Measurements from ENCODE around the gene GSTT2B.
"Not testable (repeated sequence)": the region's sequence is repeated elsewhere in the genome, so short reads cannot be mapped to it uniquely, and the experiment has no call there.

Gene GSTT2B

DNA sequence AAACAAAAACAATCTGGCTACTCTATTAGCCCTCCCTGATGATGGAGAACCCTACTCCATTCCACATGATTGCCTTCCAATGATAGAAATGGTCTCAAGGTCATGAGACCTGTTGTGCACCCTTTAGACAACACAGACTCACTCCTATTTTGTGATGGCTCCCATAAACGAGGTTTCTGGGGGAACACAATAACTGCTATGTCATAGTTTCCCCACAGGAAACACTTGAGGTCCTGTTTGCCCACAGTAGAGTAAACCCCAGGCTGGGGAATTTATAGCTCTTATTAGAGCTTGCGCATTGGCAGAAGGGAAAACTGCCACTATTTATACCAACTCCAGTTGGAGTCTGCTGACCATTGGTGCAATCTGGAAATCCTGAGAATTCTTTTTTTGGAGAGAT, 38.1 kb downstream of the GSTT2B start:
- no peaks in the 10 kb centered on the region for H4K20me1 ChIP-seq (ENCODE audit: insufficient read depth)
- H3K27ac ChIP-seq = no peak overlapping the region
- no peaks in the 10 kb centered on the region for H3K36me3 ChIP-seq (ENCODE audit: insufficient read depth)
- no peaks in the 10 kb centered on the region for H3K79me2 ChIP-seq (ENCODE audit: insufficient read depth, low read depth)
- H3K4me2 ChIP-seq = no peak overlapping the region
- H3K4me1 ChIP-seq (ENCODE audit: low read depth, poor library complexity, severe bottlenecking) = no peaks in the 10 kb centered on the region
- no peak overlapping the region for H2AFZ ChIP-seq (ENCODE audit: low read depth)
- no peak for TF ChIP-seq CTCF (conservative IDR thresholded peaks at IDR 0.05; ENCODE audit: low read depth, low read length)
- no peaks in the 10 kb centered on the region for H3K27me3 ChIP-seq (ENCODE audit: insufficient read depth, low read depth)
- H3K4me3 ChIP-seq (IDR thresholded peaks at IDR 0.05; ENCODE audit: insufficient read depth, low read depth, low read length) = no peak overlapping the region
- no peak overlapping the region for H3K9ac ChIP-seq

DNA sequence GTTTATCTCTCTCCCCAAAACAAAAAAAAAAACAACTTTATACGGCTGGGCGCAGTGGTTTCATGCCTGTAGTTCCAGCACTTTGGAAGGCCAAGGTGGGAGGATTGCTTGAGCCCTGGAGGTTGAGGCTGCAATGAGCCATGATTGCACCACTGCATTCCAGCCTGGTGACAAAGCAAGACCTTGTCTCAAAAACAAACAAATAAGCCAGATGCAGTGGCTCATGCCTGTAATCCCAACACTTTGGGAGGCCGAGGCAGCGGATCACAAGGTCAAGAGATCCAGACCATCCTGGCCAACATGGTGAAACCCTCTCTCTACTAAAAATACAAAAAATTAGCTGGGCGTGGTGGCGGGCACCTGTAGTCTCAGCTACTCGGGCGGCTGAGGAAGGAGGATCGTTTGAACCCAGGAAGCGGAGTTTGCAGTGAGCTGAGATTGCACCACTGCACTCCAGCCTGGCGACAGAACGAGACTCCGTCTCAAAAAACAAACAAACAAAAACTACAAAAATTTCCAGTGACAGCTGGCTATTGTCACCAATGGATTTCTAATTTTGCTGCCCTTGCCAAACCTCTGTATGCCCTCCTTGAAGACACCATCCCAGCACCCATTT, 39.3 kb downstream of the GSTT2B start:
- H3K4me2 ChIP-seq; H3K36me3 ChIP-seq (ENCODE audit: insufficient read depth); H3K79me2 ChIP-seq (ENCODE audit: insufficient read depth, low read depth); H2AFZ ChIP-seq (ENCODE audit: low read depth); H3K4me3 ChIP-seq (IDR thresholded peaks at IDR 0.05; ENCODE audit: insufficient read depth, low read depth, low read length); H3K27me3 ChIP-seq (ENCODE audit: insufficient read depth, low read depth); H4K20me1 ChIP-seq (ENCODE audit: insufficient read depth); H3K4me1 ChIP-seq (ENCODE audit: low read depth, poor library complexity, severe bottlenecking); H3K9ac ChIP-seq; H3K27ac ChIP-seq: not testable (repeated sequence)

DNA sequence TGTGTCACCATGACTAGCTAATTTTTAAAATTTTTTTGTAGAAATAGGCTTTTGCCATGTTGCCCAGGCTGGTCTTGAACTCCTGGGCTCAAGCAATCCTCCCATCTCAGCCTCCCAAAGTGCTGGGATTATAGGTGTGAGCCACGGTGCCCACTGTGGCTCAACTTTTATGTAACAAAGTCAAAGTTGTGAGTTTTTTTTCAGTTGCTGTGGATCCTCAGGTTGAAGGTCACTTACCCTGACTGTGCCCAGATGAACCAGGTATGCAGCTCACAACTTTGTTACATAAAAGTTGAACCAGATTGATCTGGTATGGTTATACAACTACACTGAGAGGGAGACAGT, 40.8 kb downstream of the GSTT2B start:
- H2AFZ ChIP-seq (ENCODE audit: low read depth); H3K9ac ChIP-seq; H3K27ac ChIP-seq; H3K27me3 ChIP-seq (ENCODE audit: insufficient read depth, low read depth); H3K79me2 ChIP-seq (ENCODE audit: insufficient read depth, low read depth); H3K4me1 ChIP-seq (ENCODE audit: low read depth, poor library complexity, severe bottlenecking); H3K4me2 ChIP-seq; H4K20me1 ChIP-seq (ENCODE audit: insufficient read depth); H3K36me3 ChIP-seq (ENCODE audit: insufficient read depth); H3K4me3 ChIP-seq (IDR thresholded peaks at IDR 0.05; ENCODE audit: insufficient read depth, low read depth, low read length): not testable (repeated sequence)

DNA sequence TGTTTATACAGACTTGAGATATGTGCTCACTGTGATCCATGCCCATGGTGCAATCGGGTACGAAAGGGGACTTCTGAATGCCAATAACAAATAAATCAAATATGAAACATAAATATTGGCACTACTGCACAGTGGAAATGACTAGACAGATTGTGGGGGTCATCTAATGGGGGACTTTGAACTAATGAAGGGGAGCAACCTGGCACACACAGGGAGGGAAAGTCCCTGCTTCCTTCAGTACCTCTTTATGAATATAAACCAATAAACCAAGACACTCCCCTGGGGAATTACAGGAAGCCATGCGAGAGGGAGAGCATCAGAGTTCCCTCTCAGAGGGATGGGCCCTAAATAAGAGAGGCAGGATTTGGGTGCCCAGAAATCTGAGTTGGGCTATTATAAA, 45.7 kb downstream of the GSTT2B start:
- no peak overlapping the region for H3K4me3 ChIP-seq (IDR thresholded peaks at IDR 0.05; ENCODE audit: insufficient read depth, low read depth, low read length)
- no peak overlapping the region for H3K27ac ChIP-seq
- H3K4me2 ChIP-seq = no peak overlapping the region
- no peak overlapping the region for H3K9ac ChIP-seq
- no peak for TF ChIP-seq CTCF (conservative IDR thresholded peaks at IDR 0.05; ENCODE audit: low read depth, low read length)
- H3K27me3 ChIP-seq (ENCODE audit: insufficient read depth, low read depth) = no peaks in the 10 kb centered on the region
- H3K79me2 ChIP-seq (ENCODE audit: insufficient read depth, low read depth) = no peaks in the 10 kb centered on the region
- H3K36me3 ChIP-seq (ENCODE audit: insufficient read depth) = no peaks in the 10 kb centered on the region
- H2AFZ ChIP-seq (ENCODE audit: low read depth) = no peak overlapping the region
- H4K20me1 ChIP-seq (ENCODE audit: insufficient read depth) = no peaks in the 10 kb centered on the region
- H3K4me1 ChIP-seq (ENCODE audit: low read depth, poor library complexity, severe bottlenecking) = peaks cover 14% of the 10 kb centered on the region

DNA sequence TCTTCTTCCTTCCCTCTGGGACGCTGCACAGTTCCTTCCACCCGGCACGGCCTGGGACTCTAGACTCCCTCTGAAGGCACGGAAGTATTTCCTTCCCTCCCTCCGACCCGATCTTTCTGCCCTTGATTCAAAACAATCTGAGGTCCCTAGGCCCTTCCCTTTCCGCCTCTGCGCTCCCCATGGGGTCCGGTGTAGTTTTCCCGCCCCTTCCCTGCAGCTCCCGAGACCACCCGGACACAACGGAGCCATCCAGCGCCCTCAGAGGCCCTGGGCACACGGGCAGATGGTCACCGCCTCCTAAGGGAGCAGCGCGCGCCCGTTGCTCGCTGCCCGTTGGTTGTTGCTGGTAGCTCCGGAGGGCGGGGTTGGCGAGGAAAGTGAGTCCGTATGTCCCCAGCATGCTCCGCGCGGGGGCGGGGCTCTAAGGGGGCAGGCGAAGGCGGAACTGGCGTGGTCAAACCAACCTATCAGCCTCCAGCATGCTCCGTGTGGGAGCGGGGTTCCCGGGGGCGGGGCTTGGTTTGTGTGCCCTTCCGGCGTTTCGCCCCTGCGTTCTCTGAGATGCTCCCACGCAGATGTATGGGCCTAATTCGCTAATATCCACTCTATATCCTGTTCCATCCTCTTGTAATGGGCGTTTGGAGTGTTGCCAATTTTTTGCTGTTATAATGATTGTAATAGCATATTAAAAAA, 47.2 kb downstream of the GSTT2B start:
- TF ChIP-seq CTCF (conservative IDR thresholded peaks at IDR 0.05; ENCODE audit: low read depth, low read length) = no peak
- Histone ChIP-seq H4K20me1 (ENCODE audit: insufficient read depth) (no peaks in the 10 kb centered on the region), H3K79me2 (ENCODE audit: insufficient read depth, low read depth) (no peaks in the 10 kb centered on the region), H3K4me2 (peak overlapping the region; percentile 95), H3K36me3 (ENCODE audit: insufficient read depth) (no peaks in the 10 kb centered on the region), H3K27ac (peak overlapping the region; percentile 70), H3K27me3 (ENCODE audit: insufficient read depth, low read depth) (no peaks in the 10 kb centered on the region), H3K4me3 (IDR thresholded peaks at IDR 0.05; ENCODE audit: insufficient read depth, low read depth, low read length) (no peak overlapping the region), H2AFZ (ENCODE audit: low read depth) (peak overlapping the region; percentile 65; the same call in 1 of the 2 replicates), H3K9ac (peak overlapping the region; percentile 77), H3K4me1 (ENCODE audit: low read depth, poor library complexity, severe bottlenecking) (peaks cover 24% of the 10 kb centered on the region)
